GM19351 (cell line): ENCODE data around the gene HNRNPA3.
"Not testable (repeated sequence)": the region's sequence is repeated elsewhere in the genome, so short reads cannot be mapped to it uniquely, and the experiment has no call there.

Experiments used
- ATAC-seq: cut with Tn5 transposase; IDR thresholded peaks from one replicate; pipeline ENCODE4 v1.9.1; 2021; ENCODE audit warnings: mild to moderate bottlenecking, moderate library complexity; ENCODE audit not compliant: unreplicated experiment

The HNRNPA3 gene

GRCh38 chr2:177232098-177232704 lies 19.6 kb downstream of the HNRNPA3 start:
- no peak for ATAC-seq

- no peak for ATAC-seq
Measured at GRCh38 chr2:177234267-177234666, 21.7 kb downstream of the HNRNPA3 start.

- ATAC-seq: no peak
Measured at GRCh38 chr2:177235855-177236437, 23.4 kb downstream of the HNRNPA3 start.

GRCh38 chr2:177237932-177238331 lies 25.3 kb downstream of the HNRNPA3 start:
- ATAC-seq: no peak

GRCh38 chr2:177239053-177239452 lies 26.5 kb downstream of the HNRNPA3 start:
- no peak for ATAC-seq

- ATAC-seq: peak; percentile 71
Measured at GRCh38 chr2:177239932-177240630, 27.5 kb downstream of the HNRNPA3 start.

- ATAC-seq: no peak
Measured at GRCh38 chr2:177241711-177242120, 29.1 kb downstream of the HNRNPA3 start.

- ATAC-seq: no peak
Measured at GRCh38 chr2:177242121-177242987, 29.8 kb downstream of the HNRNPA3 start.

GRCh38 chr2:177243073-177243472 lies 30.5 kb downstream of the HNRNPA3 start:
- ATAC-seq: no peak

- ATAC-seq: no peak
Measured at GRCh38 chr2:177243476-177243875, 30.9 kb downstream of the HNRNPA3 start.

- ATAC-seq: no peak
Measured at GRCh38 chr2:177244244-177244771, 31.7 kb downstream of the HNRNPA3 start.

GRCh38 chr2:177245010-177245422 lies 32.4 kb downstream of the HNRNPA3 start:
- ATAC-seq: no peak

GRCh38 chr2:177246000-177246399 lies 33.4 kb downstream of the HNRNPA3 start:
- no peak for ATAC-seq

- not testable (repeated sequence) for ATAC-seq
Measured at GRCh38 chr2:177246523-177247030, 34.0 kb downstream of the HNRNPA3 start.

- no peak for ATAC-seq
Measured at GRCh38 chr2:177247693-177248262, 35.2 kb downstream of the HNRNPA3 start.

GRCh38 chr2:177249038-177249437 lies 36.4 kb downstream of the HNRNPA3 start:
- no peak for ATAC-seq

GRCh38 chr2:177250461-177250860 lies 37.9 kb downstream of the HNRNPA3 start:
- ATAC-seq: no peak

GRCh38 chr2:177251165-177251542 lies 38.6 kb downstream of the HNRNPA3 start:
- ATAC-seq: no peak

GRCh38 chr2:177252808-177253531 lies 40.4 kb downstream of the HNRNPA3 start:
- no peak for ATAC-seq

GRCh38 chr2:177253704-177254103 lies 41.1 kb downstream of the HNRNPA3 start:
- no peak for ATAC-seq
